ENCODE measurements around the gene LUZP2.
A peak's percentile ranks its signal among the peaks of the same experiment; 100 is the strongest.

The LUZP2 gene

DNA sequence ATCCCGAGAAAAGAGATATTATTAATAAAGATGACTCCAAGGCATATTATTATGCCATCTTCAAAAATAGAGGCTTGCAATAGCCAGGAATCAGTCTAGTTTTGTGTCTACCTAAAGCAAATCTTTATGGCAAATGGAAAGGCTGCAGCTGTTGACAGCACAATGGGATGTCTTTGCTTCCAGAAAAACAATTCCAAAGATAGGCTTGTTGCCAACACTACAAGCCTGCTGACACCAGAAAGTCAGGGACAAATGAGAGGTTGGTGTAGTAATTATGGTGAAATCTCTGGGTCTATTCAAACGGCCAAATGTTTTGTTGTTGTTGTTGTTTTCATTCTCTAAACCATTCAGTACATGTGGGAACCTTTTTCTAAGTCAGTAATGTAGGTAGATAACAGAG, 101.8 kb downstream of the LUZP2 start:
- Histone ChIP-seq H3K36me3 (ENCODE audit: control insufficient read depth, insufficient read depth, low read length, severe bottlenecking) (no peaks in the 10 kb centered on the region), H3K27me3 (replicated peaks; ENCODE audit: control insufficient read depth, insufficient read depth, low read length) (no peaks in the 10 kb centered on the region), H3K4me3 (ENCODE audit: low read length) (no peak overlapping the region), H3K9me3 (ENCODE audit: control insufficient read depth, low read length) (no peaks in the 10 kb centered on the region), H3K9ac (ENCODE audit: low read length) (no peak overlapping the region), H3K4me1 (ENCODE audit: control insufficient read depth, insufficient read depth, low read length) (peaks cover 8% of the 10 kb centered on the region)
- no peak for DNase-seq (ENCODE audit: low read depth)

DNA sequence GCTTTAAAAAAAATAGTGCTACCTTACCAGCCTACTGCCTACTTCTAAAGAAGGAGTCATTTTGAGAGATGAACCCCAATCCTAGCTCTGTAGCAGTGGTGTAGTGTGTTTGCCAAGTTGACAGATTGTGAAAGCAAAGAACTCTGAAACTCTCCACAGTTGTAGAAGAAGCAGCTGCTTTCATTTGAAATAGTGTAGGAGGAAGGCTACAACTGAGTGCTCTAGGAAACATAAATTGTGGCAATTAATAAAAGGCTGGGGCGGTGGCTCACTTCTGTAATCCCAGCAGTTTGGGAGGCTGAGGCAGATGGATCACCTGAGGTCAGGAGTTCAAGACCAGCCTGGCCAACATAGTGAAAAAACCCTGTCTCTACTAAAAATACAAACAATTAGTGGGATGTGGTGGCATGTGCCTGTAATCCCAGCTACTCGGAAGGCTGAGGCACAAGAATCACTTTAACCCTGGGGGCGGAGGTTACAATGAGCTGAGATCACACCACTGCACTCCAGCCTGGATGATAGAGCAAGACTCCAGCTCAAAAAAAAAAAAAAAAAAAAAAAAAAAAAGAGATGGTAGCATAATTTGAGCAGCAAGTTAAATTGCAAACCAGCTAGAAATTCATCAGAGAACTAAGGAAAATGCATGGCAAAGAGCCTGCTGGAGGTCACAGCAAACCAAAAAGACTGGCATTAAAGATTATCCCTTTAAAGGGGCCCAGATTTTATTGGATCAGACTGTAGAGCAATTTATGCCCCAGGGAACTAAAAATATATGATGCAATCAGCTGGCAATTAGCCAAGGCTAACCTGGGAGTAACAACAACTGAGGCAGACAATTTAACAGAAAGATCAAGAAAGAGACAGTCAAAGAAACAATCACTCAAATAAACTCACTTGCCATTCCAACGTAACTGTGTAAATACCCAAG, 112.6 kb downstream of the LUZP2 start:
- Histone ChIP-seq H3K36me3 (ENCODE audit: control insufficient read depth, insufficient read depth, low read length, severe bottlenecking) (no peaks in the 10 kb centered on the region), H3K9ac (ENCODE audit: low read length) (no peak overlapping the region), H3K4me3 (ENCODE audit: low read length) (no peak overlapping the region), H3K27me3 (replicated peaks; ENCODE audit: control insufficient read depth, insufficient read depth, low read length) (no peaks in the 10 kb centered on the region), H3K4me1 (ENCODE audit: control insufficient read depth, insufficient read depth, low read length) (no peaks in the 10 kb centered on the region), H3K9me3 (ENCODE audit: control insufficient read depth, low read length) (no peaks in the 10 kb centered on the region)
- DNase-seq (ENCODE audit: low read depth), result no peak

- Histone ChIP-seq H3K4me3 (ENCODE audit: low read length) (no peak overlapping the region), H3K36me3 (ENCODE audit: control insufficient read depth, insufficient read depth, low read length, severe bottlenecking) (no peaks in the 10 kb centered on the region), H3K9ac (ENCODE audit: low read length) (no peak overlapping the region), H3K27me3 (replicated peaks; ENCODE audit: control insufficient read depth, insufficient read depth, low read length) (no peaks in the 10 kb centered on the region), H3K4me1 (ENCODE audit: control insufficient read depth, insufficient read depth, low read length) (no peaks in the 10 kb centered on the region), H3K9me3 (ENCODE audit: control insufficient read depth, low read length) (no peaks in the 10 kb centered on the region)
- DNase-seq (ENCODE audit: low read depth), result no peak
Observed at GRCh38 chr11:24615451-24616160, 118.8 kb downstream of the LUZP2 start.

GRCh38 chr11:24617856-24618255, 121.0 kb downstream of the LUZP2 start:
- Histone ChIP-seq H3K9me3 (ENCODE audit: control insufficient read depth, low read length) (no peaks in the 10 kb centered on the region), H3K27me3 (replicated peaks; ENCODE audit: control insufficient read depth, insufficient read depth, low read length) (no peaks in the 10 kb centered on the region), H3K4me3 (ENCODE audit: low read length) (no peak overlapping the region), H3K36me3 (ENCODE audit: control insufficient read depth, insufficient read depth, low read length, severe bottlenecking) (no peaks in the 10 kb centered on the region), H3K4me1 (ENCODE audit: control insufficient read depth, insufficient read depth, low read length) (no peaks in the 10 kb centered on the region), H3K9ac (ENCODE audit: low read length) (no peak overlapping the region)
- DNase-seq (ENCODE audit: low read depth), result no peak

GRCh38 chr11:24619900-24620299, 123.0 kb downstream of the LUZP2 start:
- Histone ChIP-seq H3K9me3 (ENCODE audit: control insufficient read depth, low read length) (no peaks in the 10 kb centered on the region), H3K4me1 (ENCODE audit: control insufficient read depth, insufficient read depth, low read length) (no peaks in the 10 kb centered on the region), H3K9ac (ENCODE audit: low read length) (no peak overlapping the region), H3K4me3 (ENCODE audit: low read length) (no peak overlapping the region), H3K27me3 (replicated peaks; ENCODE audit: control insufficient read depth, insufficient read depth, low read length) (no peaks in the 10 kb centered on the region), H3K36me3 (ENCODE audit: control insufficient read depth, insufficient read depth, low read length, severe bottlenecking) (no peaks in the 10 kb centered on the region)
- DNase-seq (ENCODE audit: low read depth), result no peak

DNA sequence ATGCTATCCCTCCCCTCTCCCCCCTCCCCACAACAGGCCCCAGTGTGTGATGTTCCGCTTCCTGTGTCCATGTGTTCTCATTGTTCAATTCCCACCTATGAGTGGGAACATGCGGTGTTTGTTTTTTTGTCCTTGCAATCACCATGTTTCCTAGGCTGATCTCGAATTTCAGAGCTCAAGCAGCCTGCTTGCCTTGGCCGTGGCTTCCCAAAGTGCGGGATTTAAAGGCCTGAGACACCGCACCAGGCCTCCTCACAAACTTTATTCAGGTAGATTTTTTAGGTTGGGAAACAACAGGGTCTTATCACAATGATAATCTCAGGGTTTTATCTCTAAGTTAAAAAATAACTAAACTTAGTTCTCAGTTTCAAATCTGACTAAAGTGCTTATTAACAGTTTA, 125.4 kb downstream of the LUZP2 start:
- H3K9me3 ChIP-seq (ENCODE audit: control insufficient read depth, low read length), result no peaks in the 10 kb centered on the region
- DNase-seq (ENCODE audit: low read depth), result no peak
- no peaks in the 10 kb centered on the region for H3K27me3 ChIP-seq (replicated peaks; ENCODE audit: control insufficient read depth, insufficient read depth, low read length)
- H3K36me3 ChIP-seq (ENCODE audit: control insufficient read depth, insufficient read depth, low read length, severe bottlenecking), result no peaks in the 10 kb centered on the region
- H3K9ac ChIP-seq (ENCODE audit: low read length), result no peak overlapping the region
- no peak overlapping the region for H3K4me3 ChIP-seq (ENCODE audit: low read length)
- H3K4me1 ChIP-seq (ENCODE audit: control insufficient read depth, insufficient read depth, low read length), result no peaks in the 10 kb centered on the region

DNA sequence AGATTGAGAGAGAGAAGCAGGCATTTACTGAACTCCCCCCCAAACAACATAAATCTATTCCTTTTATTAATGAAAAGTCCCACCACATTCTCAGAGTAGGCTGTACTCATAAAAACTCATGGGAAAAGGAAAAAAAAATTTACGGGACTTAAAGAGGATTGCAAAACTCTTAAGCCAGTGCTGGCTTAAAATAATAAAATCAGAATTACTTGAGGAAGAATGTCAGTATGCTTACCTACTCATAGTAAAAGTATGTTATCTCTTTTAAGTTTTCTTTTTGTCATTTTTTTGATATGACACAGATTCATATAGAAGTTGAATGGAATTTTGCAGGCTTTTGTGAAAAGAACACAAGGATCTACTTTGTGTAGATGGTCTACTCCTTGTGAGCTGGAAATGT, 126.3 kb downstream of the LUZP2 start:
- no peak overlapping the region for H3K4me3 ChIP-seq (ENCODE audit: low read length)
- H3K27me3 ChIP-seq (replicated peaks; ENCODE audit: control insufficient read depth, insufficient read depth, low read length), result no peaks in the 10 kb centered on the region
- no peak overlapping the region for H3K9ac ChIP-seq (ENCODE audit: low read length)
- H3K4me1 ChIP-seq (ENCODE audit: control insufficient read depth, insufficient read depth, low read length), result no peaks in the 10 kb centered on the region
- peak; percentile 67 for DNase-seq (ENCODE audit: low read depth)
- H3K36me3 ChIP-seq (ENCODE audit: control insufficient read depth, insufficient read depth, low read length, severe bottlenecking), result no peaks in the 10 kb centered on the region
- H3K9me3 ChIP-seq (ENCODE audit: control insufficient read depth, low read length), result no peaks in the 10 kb centered on the region

DNA sequence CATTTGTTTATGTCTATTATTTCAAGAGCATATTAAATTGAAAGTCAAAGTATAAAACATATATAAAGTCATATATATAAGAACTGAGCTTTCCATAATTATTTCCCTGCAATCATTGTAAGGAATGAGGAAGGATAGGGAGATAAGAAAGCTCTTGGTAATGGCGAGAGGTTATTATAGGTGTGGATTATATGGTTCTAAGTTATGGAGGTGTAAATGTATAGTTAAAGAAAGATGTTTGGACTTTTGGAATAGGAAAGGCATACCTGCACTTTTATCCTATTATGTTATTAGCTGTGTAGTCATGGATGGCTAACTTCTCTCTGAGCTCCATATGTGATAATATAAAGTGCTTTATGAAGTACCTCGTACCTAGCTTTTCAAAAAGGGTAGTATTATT, 127.6 kb downstream of the LUZP2 start:
- no peak overlapping the region for H3K4me3 ChIP-seq (ENCODE audit: low read length)
- no peaks in the 10 kb centered on the region for H3K36me3 ChIP-seq (ENCODE audit: control insufficient read depth, insufficient read depth, low read length, severe bottlenecking)
- no peak for DNase-seq (ENCODE audit: low read depth)
- H3K9ac ChIP-seq (ENCODE audit: low read length), result no peak overlapping the region
- H3K9me3 ChIP-seq (ENCODE audit: control insufficient read depth, low read length), result no peaks in the 10 kb centered on the region
- H3K27me3 ChIP-seq (replicated peaks; ENCODE audit: control insufficient read depth, insufficient read depth, low read length), result no peaks in the 10 kb centered on the region
- no peaks in the 10 kb centered on the region for H3K4me1 ChIP-seq (ENCODE audit: control insufficient read depth, insufficient read depth, low read length)

- Histone ChIP-seq H3K27me3 (replicated peaks; ENCODE audit: control insufficient read depth, insufficient read depth, low read length) (no peaks in the 10 kb centered on the region), H3K9ac (ENCODE audit: low read length) (no peak overlapping the region), H3K9me3 (ENCODE audit: control insufficient read depth, low read length) (no peaks in the 10 kb centered on the region), H3K36me3 (ENCODE audit: control insufficient read depth, insufficient read depth, low read length, severe bottlenecking) (no peaks in the 10 kb centered on the region), H3K4me1 (ENCODE audit: control insufficient read depth, insufficient read depth, low read length) (no peaks in the 10 kb centered on the region), H3K4me3 (ENCODE audit: low read length) (no peak overlapping the region)
- DNase-seq (ENCODE audit: low read depth), result no peak
Observed at GRCh38 chr11:24625975-24626374, 129.1 kb downstream of the LUZP2 start.

GRCh38 chr11:24628224-24628776, 131.4 kb downstream of the LUZP2 start:
- H3K36me3 ChIP-seq (ENCODE audit: control insufficient read depth, insufficient read depth, low read length, severe bottlenecking), result no peaks in the 10 kb centered on the region

DNA sequence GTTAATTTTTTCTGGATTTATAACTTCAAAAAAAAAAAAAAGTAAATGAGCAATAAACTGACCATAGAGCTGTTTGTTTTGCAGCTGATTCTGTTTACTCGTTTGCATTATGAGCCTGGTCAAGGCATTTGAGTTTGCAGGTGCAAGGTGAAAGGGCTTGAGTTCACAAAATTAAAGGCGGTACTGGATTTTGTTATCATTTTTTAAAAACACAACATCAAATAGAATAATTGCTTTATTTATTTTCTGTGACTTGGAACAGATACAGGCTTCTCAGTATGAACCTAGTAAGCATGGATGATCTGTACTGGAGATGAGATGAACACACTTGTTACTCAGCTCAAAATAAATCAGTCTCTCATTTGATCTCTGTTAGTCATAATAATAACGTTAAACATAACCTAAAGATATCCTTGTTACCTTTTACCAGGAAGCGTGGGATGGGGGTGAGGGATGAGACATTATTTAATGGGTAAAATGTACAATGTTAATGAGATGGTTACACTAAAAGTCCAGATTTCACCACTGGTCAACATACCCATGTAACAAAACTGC, 137.8 kb downstream of the LUZP2 start:
- H3K4me3 ChIP-seq (ENCODE audit: low read length), result no peak overlapping the region
- H3K4me1 ChIP-seq (ENCODE audit: control insufficient read depth, insufficient read depth, low read length), result no peaks in the 10 kb centered on the region
- no peaks in the 10 kb centered on the region for H3K27me3 ChIP-seq (replicated peaks; ENCODE audit: control insufficient read depth, insufficient read depth, low read length)
- no peaks in the 10 kb centered on the region for H3K36me3 ChIP-seq (ENCODE audit: control insufficient read depth, insufficient read depth, low read length, severe bottlenecking)
- H3K9ac ChIP-seq (ENCODE audit: low read length), result no peak overlapping the region
- DNase-seq (ENCODE audit: low read depth), result no peak
- H3K9me3 ChIP-seq (ENCODE audit: control insufficient read depth, low read length), result no peaks in the 10 kb centered on the region

More at GRCh38 chr11:24628224-24628776, 131.4 kb downstream of the LUZP2 start:
- no peaks in the 10 kb centered on the region for H3K9me3 ChIP-seq (ENCODE audit: control insufficient read depth, low read length)
- no peaks in the 10 kb centered on the region for H3K4me1 ChIP-seq (ENCODE audit: control insufficient read depth, insufficient read depth, low read length)
- DNase-seq (ENCODE audit: low read depth), result no peak
- no peak overlapping the region for H3K9ac ChIP-seq (ENCODE audit: low read length)
- H3K27me3 ChIP-seq (replicated peaks; ENCODE audit: control insufficient read depth, insufficient read depth, low read length), result no peaks in the 10 kb centered on the region
- no peak overlapping the region for H3K4me3 ChIP-seq (ENCODE audit: low read length)
